ENCODE results near the gene CDKL4. TPM values are rescaled to one million over a fixed set of nuclear protein-coding genes. Genes with fewer than 3 reads are reported as not detected.

CDKL4 gene
- total and polyA plus RNA-seq, 2 experiments from 2014 or later: 0.22 TPM; not detected in 1

DNA sequence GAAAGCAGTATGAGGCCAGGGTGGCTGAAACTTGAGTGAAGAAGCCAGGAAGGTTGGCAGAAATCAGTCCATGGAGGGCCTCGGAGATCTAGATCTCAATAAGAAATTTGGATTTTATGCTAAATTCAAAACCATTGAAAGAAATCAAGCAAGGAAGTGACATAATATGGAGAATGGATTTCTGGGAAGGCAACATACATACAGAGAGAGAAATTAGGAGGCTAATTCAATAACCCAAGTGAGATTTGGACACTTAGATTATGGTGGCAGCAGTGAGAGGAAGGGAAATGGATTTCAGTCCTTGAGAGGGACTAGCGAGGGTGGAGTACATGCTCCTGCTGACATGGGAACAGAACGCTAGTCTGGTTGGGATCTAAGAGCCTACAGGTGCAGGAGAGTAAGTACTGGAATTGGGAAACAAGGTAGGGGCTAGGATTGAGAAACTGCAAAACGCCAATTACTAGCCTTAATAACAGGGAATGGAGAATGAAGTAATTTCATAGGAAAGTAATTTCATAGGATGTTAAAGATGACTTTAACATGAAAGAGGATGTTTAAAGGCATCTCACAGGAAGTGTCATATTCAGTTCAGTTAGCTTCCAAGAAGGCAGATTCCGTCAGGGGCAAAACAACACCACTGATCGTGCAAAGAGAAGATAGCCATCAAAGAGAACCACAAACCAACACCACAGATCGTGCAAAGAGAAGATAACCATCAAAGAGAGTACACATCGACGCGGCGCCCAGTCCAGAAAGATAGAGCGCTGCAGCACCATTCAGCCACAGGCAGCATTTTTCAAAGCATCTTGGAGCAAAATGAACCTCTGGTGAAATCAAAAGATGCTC, 27.2 kb downstream of the CDKL4 start:
- H3K79me2 ChIP-seq (ENCODE audit: insufficient read depth): no peaks in the 10 kb centered on the region
- H3K9ac ChIP-seq: no peak overlapping the region
- H3K27me3 ChIP-seq (replicated peaks; ENCODE audit: insufficient read depth): no peaks in the 10 kb centered on the region
- H3F3A ChIP-seq (ENCODE audit: insufficient read depth): no peaks in the 10 kb centered on the region
- no peak overlapping the region for H3K4me2 ChIP-seq (ENCODE audit: unreplicated experiment)
- no peak for TF ChIP-seq EZH2phosphoT487 (IDR thresholded peaks at IDR 0.05; ENCODE audit: insufficient read depth, low read depth)
- no peak for TF ChIP-seq EZH2 (IDR thresholded peaks at IDR 0.05; ENCODE audit: insufficient read depth, poor library complexity, severe bottlenecking)
- no peaks in the 10 kb centered on the region for H4K20me1 ChIP-seq (ENCODE audit: insufficient read depth)
- H3K36me3 ChIP-seq (ENCODE audit: low read depth): no peaks in the 10 kb centered on the region
- no peak for DNase-seq
- H3K27ac ChIP-seq: no peak overlapping the region
- H2AFZ ChIP-seq: no peak overlapping the region
- no peaks in the 10 kb centered on the region for H3K9me3 ChIP-seq (ENCODE audit: low read depth)
- no peaks in the 10 kb centered on the region for H3K9me2 ChIP-seq (ENCODE audit: insufficient read depth)
- in situ Hi-C loops (cut with MboI): no loop called here
- 84 to 87% methylated on average over 12 of the region's 12 CpGs for WGBS, 2 experiments (ENCODE audit: low coverage in 1 of 2, low lambda C conversion rate in 2 of 2, missing lambda C conversion rate in 2 of 2)
- H3K4me1 ChIP-seq (ENCODE audit: insufficient read depth): no peaks in the 10 kb centered on the region
- no peak overlapping the region for H3K4me3 ChIP-seq

DNA sequence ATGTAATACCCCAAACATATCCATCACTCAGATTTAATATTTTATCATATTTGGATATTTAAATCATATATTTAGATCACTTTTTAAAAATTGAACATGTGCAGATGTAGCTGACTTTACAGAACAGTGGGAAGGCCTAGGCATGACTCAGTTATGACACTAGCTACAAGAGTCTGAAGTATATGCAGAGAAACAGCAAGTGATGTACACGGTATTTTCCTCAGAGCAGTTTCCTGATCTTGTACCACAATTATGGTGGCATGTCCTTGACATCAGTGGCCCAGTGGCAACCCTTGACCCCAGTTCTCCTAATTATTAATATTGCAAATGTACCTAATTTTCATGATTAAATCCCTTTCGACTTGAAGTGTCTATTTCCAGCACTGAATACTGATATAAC, 28.2 kb downstream of the CDKL4 start:
- in situ Hi-C loops (cut with MboI): no loop called here

DNA sequence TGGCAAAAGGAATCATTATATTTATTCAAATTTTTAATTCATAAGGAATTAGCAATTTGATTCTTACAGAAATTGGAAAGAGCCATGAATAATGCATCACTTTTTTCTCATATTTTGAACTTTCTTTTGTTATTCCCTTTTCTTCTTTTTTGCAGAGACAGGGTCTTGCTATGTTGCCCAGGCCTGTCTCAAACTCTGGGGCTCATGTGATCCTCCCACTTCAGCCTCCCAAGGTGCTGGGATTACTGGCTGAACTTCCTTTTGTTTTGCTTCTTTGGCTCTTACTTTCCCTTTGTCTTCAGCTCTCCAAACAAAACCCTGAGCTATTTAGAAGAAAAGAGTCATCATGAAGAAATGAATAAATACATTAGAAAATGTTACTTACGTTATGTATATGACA, 30.8 kb downstream of the CDKL4 start:
- Histone ChIP-seq H3F3A (ENCODE audit: insufficient read depth) (no peaks in the 10 kb centered on the region), H3K4me2 (ENCODE audit: unreplicated experiment) (no peak overlapping the region), H3K27me3 (replicated peaks; ENCODE audit: insufficient read depth) (no peaks in the 10 kb centered on the region), H3K4me3 (no peak overlapping the region), H2AFZ (no peak overlapping the region), H4K20me1 (ENCODE audit: insufficient read depth) (no peaks in the 10 kb centered on the region), H3K9me3 (ENCODE audit: low read depth) (no peaks in the 10 kb centered on the region), H3K27ac (no peak overlapping the region), H3K9ac (no peak overlapping the region), H3K79me2 (ENCODE audit: insufficient read depth) (no peaks in the 10 kb centered on the region), H3K36me3 (ENCODE audit: low read depth) (no peaks in the 10 kb centered on the region), H3K9me2 (ENCODE audit: insufficient read depth) (no peaks in the 10 kb centered on the region), H3K4me1 (ENCODE audit: insufficient read depth) (no peaks in the 10 kb centered on the region)
- DNase-seq: no peak
- in situ Hi-C loops (cut with MboI): loop anchor here (5.0 kb wide), 1 partner anchor 46 kb away; no protein-coding TSS in a partner anchor
- TF ChIP-seq EZH2 (IDR thresholded peaks at IDR 0.05; ENCODE audit: insufficient read depth, poor library complexity, severe bottlenecking) (no peak), EZH2phosphoT487 (IDR thresholded peaks at IDR 0.05; ENCODE audit: insufficient read depth, low read depth) (no peak)
- 78 to 85% methylated on average over 1 of the region's 1 CpG for WGBS, 2 experiments (ENCODE audit: low coverage in 1 of 2, low lambda C conversion rate in 2 of 2, missing lambda C conversion rate in 2 of 2)

More for the DNA sequence above, 28.2 kb downstream of the CDKL4 start:
- Histone ChIP-seq H2AFZ (no peak overlapping the region), H4K20me1 (ENCODE audit: insufficient read depth) (no peaks in the 10 kb centered on the region), H3K27ac (no peak overlapping the region), H3K9me2 (ENCODE audit: insufficient read depth) (no peaks in the 10 kb centered on the region), H3K4me3 (no peak overlapping the region), H3K9ac (no peak overlapping the region), H3K27me3 (replicated peaks; ENCODE audit: insufficient read depth) (no peaks in the 10 kb centered on the region), H3F3A (ENCODE audit: insufficient read depth) (no peaks in the 10 kb centered on the region), H3K9me3 (ENCODE audit: low read depth) (no peaks in the 10 kb centered on the region), H3K79me2 (ENCODE audit: insufficient read depth) (no peaks in the 10 kb centered on the region), H3K36me3 (ENCODE audit: low read depth) (no peaks in the 10 kb centered on the region), H3K4me2 (ENCODE audit: unreplicated experiment) (no peak overlapping the region), H3K4me1 (ENCODE audit: insufficient read depth) (no peaks in the 10 kb centered on the region)
- TF ChIP-seq EZH2phosphoT487 (IDR thresholded peaks at IDR 0.05; ENCODE audit: insufficient read depth, low read depth) (no peak), EZH2 (IDR thresholded peaks at IDR 0.05; ENCODE audit: insufficient read depth, poor library complexity, severe bottlenecking) (no peak)
- WGBS, 2 experiments (ENCODE audit: low coverage in 1 of 2, low lambda C conversion rate in 2 of 2, missing lambda C conversion rate in 2 of 2): 74 to 77% methylated on average over 2 of the region's 2 CpGs
- DNase-seq: peak; percentile 19

DNA sequence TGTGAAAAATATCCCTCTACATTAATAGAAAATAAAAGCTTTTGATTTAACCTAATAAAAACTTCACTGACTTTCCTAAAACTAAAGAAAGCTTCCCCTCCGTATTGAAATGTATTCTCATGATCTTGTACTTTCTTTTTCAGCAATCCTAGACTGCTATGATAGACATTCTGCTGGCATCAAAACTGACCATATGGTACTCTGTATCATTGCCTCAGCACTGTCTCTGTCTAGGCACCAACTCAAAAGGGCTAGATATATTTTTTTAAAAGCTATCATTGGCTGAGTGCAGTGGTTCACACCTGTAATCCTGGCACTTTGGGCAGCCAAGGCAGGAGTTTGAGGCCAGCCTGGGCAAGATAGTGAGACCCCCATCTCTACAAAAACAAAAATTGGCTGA, 32.9 kb downstream of the CDKL4 start:
- no peaks in the 10 kb centered on the region for H3K36me3 ChIP-seq (ENCODE audit: low read depth)
- TF ChIP-seq EZH2phosphoT487 (IDR thresholded peaks at IDR 0.05; ENCODE audit: insufficient read depth, low read depth) (no peak), EZH2 (IDR thresholded peaks at IDR 0.05; ENCODE audit: insufficient read depth, poor library complexity, severe bottlenecking) (no peak)
- 38 to 62% methylated on average over 1 of the region's 1 CpG for WGBS, 2 experiments (ENCODE audit: low coverage in 1 of 2, low lambda C conversion rate in 2 of 2, missing lambda C conversion rate in 2 of 2)
- no peak overlapping the region for H3K4me3 ChIP-seq
- no peak for DNase-seq
- H3K27me3 ChIP-seq (replicated peaks; ENCODE audit: insufficient read depth): no peaks in the 10 kb centered on the region
- H3K9ac ChIP-seq: no peak overlapping the region
- no peaks in the 10 kb centered on the region for H3F3A ChIP-seq (ENCODE audit: insufficient read depth)
- H3K4me2 ChIP-seq (ENCODE audit: unreplicated experiment): no peak overlapping the region
- H3K27ac ChIP-seq: no peak overlapping the region
- no peaks in the 10 kb centered on the region for H3K4me1 ChIP-seq (ENCODE audit: insufficient read depth)
- no peaks in the 10 kb centered on the region for H3K79me2 ChIP-seq (ENCODE audit: insufficient read depth)
- H3K9me2 ChIP-seq (ENCODE audit: insufficient read depth): no peaks in the 10 kb centered on the region
- H2AFZ ChIP-seq: no peak overlapping the region
- in situ Hi-C loops (cut with MboI): loop anchor here (5.0 kb wide), 1 partner anchor 44 kb away; no protein-coding TSS in a partner anchor
- no peaks in the 10 kb centered on the region for H3K9me3 ChIP-seq (ENCODE audit: low read depth)
- H4K20me1 ChIP-seq (ENCODE audit: insufficient read depth): no peaks in the 10 kb centered on the region

All from GM23248 (cell line).